Testis (tissue), 2 donors: Measurements from ENCODE around the gene TTBK1.

ENCODE experiments used
- CTCF ChIP-seq, 3 experiments: fragments of 450-650 bp in 2 of 3; fragments of 200-600 bp in 1 of 3; sonication (generic) in 1 of 3; IDR thresholded peaks; one replicate each; pipeline ENCODE4 v1.5.1; 2016 to 2019; ENCODE audit warnings: antibody characterized with exemption in 3 of 3, mild to moderate bottlenecking in 2 of 3, moderate library complexity in 1 of 3
- POLR2A ChIP-seq: fragments of 450-650 bp; IDR thresholded peaks from one replicate; pipeline ENCODE4 v1.6.1; 2017; ENCODE audit warnings: antibody characterized with exemption, mild to moderate bottlenecking, moderate library complexity

GRCh38 chr6:43216200-43216599 is 27.1 kb upstream of the TTBK1 start:
- TF ChIP-seq CTCF (IDR thresholded peaks at IDR 0.05) = no peak
- no peak for TF ChIP-seq POLR2A
